ENCODE results near the gene TSPAN3.

TSPAN3 gene

GRCh38 chr15:77070495-77071304 is at the start of gene TSPAN3:
Gene TSPAN3, minus strand, starts transcription at chr15:77071109. Its CDS starts 155 bp downstream, at chr15:77070954.
- peak within 1 kb of the TSS; percentile 73 for H3K4me3 ChIP-seq (ENCODE audit: low read depth, low read length)
- H2AFZ ChIP-seq (ENCODE audit: low read length, unreplicated experiment) = peak within 1 kb of the TSS; percentile 52
- H3K27me3 ChIP-seq (ENCODE audit: insufficient read depth, low read length) = no peaks in the 10 kb centered on the region
- H3K79me2 ChIP-seq (ENCODE audit: control insufficient read depth, insufficient read depth, low read length, unreplicated experiment) = peaks cover 41% of the 10 kb centered on the region
- H3K36me3 ChIP-seq (ENCODE audit: insufficient read depth, low read length) = no peaks in the 10 kb centered on the region
- peaks cover 28% of the 10 kb centered on the region for H3K4me1 ChIP-seq (ENCODE audit: control insufficient read depth, insufficient read depth, low read length, unreplicated experiment)
- peak within 1 kb of the TSS; percentile 73 for H3K27ac ChIP-seq (ENCODE audit: low read depth, low read length)

GRCh38 chr15:77120576-77120975 is 49.7 kb upstream of the TSPAN3 start:
- Histone ChIP-seq H3K27me3 (ENCODE audit: insufficient read depth, low read length) (no peaks in the 10 kb centered on the region), H3K79me2 (ENCODE audit: control insufficient read depth, insufficient read depth, low read length, unreplicated experiment) (no peaks in the 10 kb centered on the region), H3K4me1 (ENCODE audit: control insufficient read depth, insufficient read depth, low read length, unreplicated experiment) (peaks cover 21% of the 10 kb centered on the region), H3K4me3 (ENCODE audit: low read depth, low read length) (no peak overlapping the region), H3K27ac (ENCODE audit: low read depth, low read length) (no peak overlapping the region), H3K36me3 (ENCODE audit: insufficient read depth, low read length) (0 out of 2 replicates have a peak, but pooled peaks cover 5% of the 10 kb centered on the region), H2AFZ (ENCODE audit: low read length, unreplicated experiment) (no peak overlapping the region)

GRCh38 chr15:77119446-77119845 is 48.5 kb upstream of the TSPAN3 start:
- Histone ChIP-seq H3K4me1 (ENCODE audit: control insufficient read depth, insufficient read depth, low read length, unreplicated experiment) (peaks cover 21% of the 10 kb centered on the region), H3K4me3 (ENCODE audit: low read depth, low read length) (peak overlapping the region; percentile 27; the same call in 1 of the 2 replicates), H3K79me2 (ENCODE audit: control insufficient read depth, insufficient read depth, low read length, unreplicated experiment) (no peaks in the 10 kb centered on the region), H2AFZ (ENCODE audit: low read length, unreplicated experiment) (no peak overlapping the region), H3K27ac (ENCODE audit: low read depth, low read length) (peak overlapping the region; percentile 62), H3K27me3 (ENCODE audit: insufficient read depth, low read length) (no peaks in the 10 kb centered on the region), H3K36me3 (ENCODE audit: insufficient read depth, low read length) (no peaks in the 10 kb centered on the region)

- Histone ChIP-seq H3K27me3 (ENCODE audit: insufficient read depth, low read length) (no peaks in the 10 kb centered on the region), H3K4me1 (ENCODE audit: control insufficient read depth, insufficient read depth, low read length, unreplicated experiment) (peaks cover 21% of the 10 kb centered on the region), H3K36me3 (ENCODE audit: insufficient read depth, low read length) (no peaks in the 10 kb centered on the region), H3K79me2 (ENCODE audit: control insufficient read depth, insufficient read depth, low read length, unreplicated experiment) (no peaks in the 10 kb centered on the region), H3K27ac (ENCODE audit: low read depth, low read length) (peak overlapping the region; percentile 62), H2AFZ (ENCODE audit: low read length, unreplicated experiment) (no peak overlapping the region), H3K4me3 (ENCODE audit: low read depth, low read length) (peak overlapping the region; percentile 27; the same call in 1 of the 2 replicates)
Observed at GRCh38 chr15:77118882-77119321, 48.0 kb upstream of the TSPAN3 start.

- H3K4me3 ChIP-seq (ENCODE audit: low read depth, low read length) = no peak overlapping the region
- H3K36me3 ChIP-seq (ENCODE audit: insufficient read depth, low read length) = 0 out of 2 replicates have a peak, but pooled peaks cover 6% of the 10 kb centered on the region
Observed at GRCh38 chr15:77115179-77115578, 44.3 kb upstream of the TSPAN3 start.

GRCh38 chr15:77112838-77113504 is 42.1 kb upstream of the TSPAN3 start:
- Histone ChIP-seq H2AFZ (ENCODE audit: low read length, unreplicated experiment) (no peak overlapping the region), H3K27ac (ENCODE audit: low read depth, low read length) (no peak overlapping the region), H3K79me2 (ENCODE audit: control insufficient read depth, insufficient read depth, low read length, unreplicated experiment) (no peaks in the 10 kb centered on the region), H3K36me3 (ENCODE audit: insufficient read depth, low read length) (0 out of 2 replicates have a peak, but pooled peaks cover 6% of the 10 kb centered on the region), H3K4me1 (ENCODE audit: control insufficient read depth, insufficient read depth, low read length, unreplicated experiment) (peaks cover under 1% of the 10 kb centered on the region), H3K4me3 (ENCODE audit: low read depth, low read length) (no peak overlapping the region), H3K27me3 (ENCODE audit: insufficient read depth, low read length) (no peaks in the 10 kb centered on the region)

More at GRCh38 chr15:77115179-77115578, 44.3 kb upstream of the TSPAN3 start:
- Histone ChIP-seq H3K4me1 (ENCODE audit: control insufficient read depth, insufficient read depth, low read length, unreplicated experiment) (peaks cover 17% of the 10 kb centered on the region), H2AFZ (ENCODE audit: low read length, unreplicated experiment) (no peak overlapping the region), H3K79me2 (ENCODE audit: control insufficient read depth, insufficient read depth, low read length, unreplicated experiment) (no peaks in the 10 kb centered on the region), H3K27ac (ENCODE audit: low read depth, low read length) (no peak overlapping the region), H3K27me3 (ENCODE audit: insufficient read depth, low read length) (no peaks in the 10 kb centered on the region)

- Histone ChIP-seq H3K4me3 (ENCODE audit: low read depth, low read length) (no peak overlapping the region), H3K27me3 (ENCODE audit: insufficient read depth, low read length) (no peaks in the 10 kb centered on the region), H3K79me2 (ENCODE audit: control insufficient read depth, insufficient read depth, low read length, unreplicated experiment) (no peaks in the 10 kb centered on the region), H3K4me1 (ENCODE audit: control insufficient read depth, insufficient read depth, low read length, unreplicated experiment) (peaks cover 3% of the 10 kb centered on the region), H2AFZ (ENCODE audit: low read length, unreplicated experiment) (no peak overlapping the region), H3K27ac (ENCODE audit: low read depth, low read length) (no peak overlapping the region), H3K36me3 (ENCODE audit: insufficient read depth, low read length) (0 out of 2 replicates have a peak, but pooled peaks cover 6% of the 10 kb centered on the region)
Observed at GRCh38 chr15:77111789-77112188, 40.9 kb upstream of the TSPAN3 start.

GRCh38 chr15:77107531-77108355 is 36.8 kb upstream of the TSPAN3 start:
- Histone ChIP-seq H3K4me1 (ENCODE audit: control insufficient read depth, insufficient read depth, low read length, unreplicated experiment) (peaks cover 3% of the 10 kb centered on the region), H3K36me3 (ENCODE audit: insufficient read depth, low read length) (0 out of 2 replicates have a peak, but pooled peaks cover 6% of the 10 kb centered on the region), H3K27ac (ENCODE audit: low read depth, low read length) (no peak overlapping the region), H3K27me3 (ENCODE audit: insufficient read depth, low read length) (no peaks in the 10 kb centered on the region), H2AFZ (ENCODE audit: low read length, unreplicated experiment) (no peak overlapping the region), H3K4me3 (ENCODE audit: low read depth, low read length) (no peak overlapping the region), H3K79me2 (ENCODE audit: control insufficient read depth, insufficient read depth, low read length, unreplicated experiment) (no peaks in the 10 kb centered on the region)

GRCh38 chr15:77107068-77107467 is 36.2 kb upstream of the TSPAN3 start:
- H2AFZ ChIP-seq (ENCODE audit: low read length, unreplicated experiment) = no peak overlapping the region
- H3K79me2 ChIP-seq (ENCODE audit: control insufficient read depth, insufficient read depth, low read length, unreplicated experiment) = no peaks in the 10 kb centered on the region
- H3K36me3 ChIP-seq (ENCODE audit: insufficient read depth, low read length) = 0 out of 2 replicates have a peak, but pooled peaks cover 3% of the 10 kb centered on the region
- no peak overlapping the region for H3K4me3 ChIP-seq (ENCODE audit: low read depth, low read length)
- no peaks in the 10 kb centered on the region for H3K27me3 ChIP-seq (ENCODE audit: insufficient read depth, low read length)
- H3K27ac ChIP-seq (ENCODE audit: low read depth, low read length) = no peak overlapping the region
- peaks cover 3% of the 10 kb centered on the region for H3K4me1 ChIP-seq (ENCODE audit: control insufficient read depth, insufficient read depth, low read length, unreplicated experiment)

- H3K27ac ChIP-seq (ENCODE audit: low read depth, low read length) = no peak overlapping the region
- peaks cover 3% of the 10 kb centered on the region for H3K4me1 ChIP-seq (ENCODE audit: control insufficient read depth, insufficient read depth, low read length, unreplicated experiment)
- H3K79me2 ChIP-seq (ENCODE audit: control insufficient read depth, insufficient read depth, low read length, unreplicated experiment) = no peaks in the 10 kb centered on the region
- no peak overlapping the region for H2AFZ ChIP-seq (ENCODE audit: low read length, unreplicated experiment)
- H3K4me3 ChIP-seq (ENCODE audit: low read depth, low read length) = no peak overlapping the region
- H3K27me3 ChIP-seq (ENCODE audit: insufficient read depth, low read length) = no peaks in the 10 kb centered on the region
- H3K36me3 ChIP-seq (ENCODE audit: insufficient read depth, low read length) = no peaks in the 10 kb centered on the region
Observed at GRCh38 chr15:77104155-77104554, 33.2 kb upstream of the TSPAN3 start.
